ENCODE measurements around the gene MYL7.

Gene MYL7

DNA sequence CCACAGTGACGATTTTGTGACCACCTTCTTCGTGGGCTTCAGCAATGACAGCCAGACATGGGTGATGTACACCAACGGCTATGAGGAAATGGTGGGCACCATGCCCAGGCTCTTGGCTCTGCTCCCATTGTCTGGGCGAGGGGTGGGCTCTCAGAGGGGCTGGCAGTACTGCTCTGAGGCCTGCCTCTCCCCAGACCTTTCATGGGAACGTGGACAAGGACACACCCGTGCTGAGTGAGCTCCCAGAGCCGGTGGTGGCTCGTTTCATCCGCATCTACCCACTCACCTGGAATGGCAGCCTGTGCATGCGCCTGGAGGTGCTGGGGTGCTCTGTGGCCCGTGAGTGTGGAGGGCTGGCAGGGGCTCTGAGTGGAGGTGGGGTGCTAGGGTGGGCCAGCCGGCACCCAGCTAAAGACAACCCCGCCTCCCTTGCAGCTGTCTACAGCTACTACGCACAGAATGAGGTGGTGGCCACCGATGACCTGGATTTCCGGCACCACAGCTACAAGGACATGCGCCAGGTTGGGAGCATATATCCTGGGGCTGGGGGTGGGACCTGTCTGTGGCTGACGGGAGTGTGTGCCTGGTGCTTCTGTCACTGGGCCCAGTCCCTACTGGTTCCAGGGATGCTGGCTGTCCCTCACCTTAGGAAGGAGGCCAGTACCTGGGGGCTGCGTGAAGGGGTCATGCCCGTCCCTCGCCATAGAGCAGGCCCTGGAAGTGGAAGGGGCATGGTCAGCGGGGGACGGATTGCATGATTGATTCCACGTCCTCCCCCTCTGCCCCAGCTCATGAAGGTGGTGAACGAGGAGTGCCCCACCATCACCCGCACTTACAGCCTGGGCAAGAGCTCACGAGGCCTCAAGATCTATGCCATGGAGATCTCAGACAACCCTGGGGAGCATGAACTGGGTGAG is 30.2 kb downstream of the MYL7 start:
- no peak for DNase-seq

- no peak for DNase-seq
Measured at GRCh38 chr7:44109991-44110390, 31.1 kb downstream of the MYL7 start.

GRCh38 chr7:44108768-44109750 is 32.1 kb downstream of the MYL7 start:
- DNase-seq: no peak

DNA sequence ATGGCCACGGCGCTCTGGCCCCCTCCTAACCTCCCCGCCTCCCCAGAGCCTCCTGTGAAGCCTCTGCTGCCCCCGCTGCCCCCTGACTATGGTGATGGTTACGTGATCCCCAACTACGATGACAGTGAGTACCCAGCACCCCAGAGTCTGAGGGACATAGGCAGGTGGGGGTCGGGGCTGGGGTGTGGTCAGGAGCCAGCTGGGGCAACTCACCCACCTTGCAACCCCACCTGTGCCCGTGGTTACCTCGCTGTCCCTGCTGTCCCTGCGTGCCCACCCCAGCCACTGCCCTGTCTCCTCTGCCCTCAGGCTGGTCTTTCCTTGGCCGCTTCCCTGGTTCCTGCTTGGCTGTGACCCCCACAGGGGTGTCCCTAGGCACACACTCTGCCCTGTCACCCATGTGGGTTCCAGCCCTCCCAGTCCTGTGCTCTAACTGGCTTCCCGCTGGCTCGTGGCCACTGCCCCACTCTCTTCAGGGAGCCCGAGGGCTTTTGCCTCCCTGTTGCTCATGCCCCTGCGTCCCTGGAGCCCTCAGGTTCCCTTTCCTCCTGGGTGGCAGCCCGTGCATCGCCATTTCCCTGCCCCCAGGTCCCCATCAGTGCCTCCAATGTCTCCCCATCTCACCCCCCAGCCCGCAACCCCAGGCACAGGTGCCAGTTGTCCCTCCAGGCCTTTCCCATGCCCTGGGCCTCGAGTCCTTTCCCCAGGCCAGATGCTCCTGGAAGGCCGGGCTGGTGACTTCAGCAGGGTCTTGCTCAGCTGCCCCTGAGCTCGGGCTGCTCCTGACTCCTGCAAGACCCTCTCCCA is 33.0 kb downstream of the MYL7 start:
- no peak for DNase-seq

DNA sequence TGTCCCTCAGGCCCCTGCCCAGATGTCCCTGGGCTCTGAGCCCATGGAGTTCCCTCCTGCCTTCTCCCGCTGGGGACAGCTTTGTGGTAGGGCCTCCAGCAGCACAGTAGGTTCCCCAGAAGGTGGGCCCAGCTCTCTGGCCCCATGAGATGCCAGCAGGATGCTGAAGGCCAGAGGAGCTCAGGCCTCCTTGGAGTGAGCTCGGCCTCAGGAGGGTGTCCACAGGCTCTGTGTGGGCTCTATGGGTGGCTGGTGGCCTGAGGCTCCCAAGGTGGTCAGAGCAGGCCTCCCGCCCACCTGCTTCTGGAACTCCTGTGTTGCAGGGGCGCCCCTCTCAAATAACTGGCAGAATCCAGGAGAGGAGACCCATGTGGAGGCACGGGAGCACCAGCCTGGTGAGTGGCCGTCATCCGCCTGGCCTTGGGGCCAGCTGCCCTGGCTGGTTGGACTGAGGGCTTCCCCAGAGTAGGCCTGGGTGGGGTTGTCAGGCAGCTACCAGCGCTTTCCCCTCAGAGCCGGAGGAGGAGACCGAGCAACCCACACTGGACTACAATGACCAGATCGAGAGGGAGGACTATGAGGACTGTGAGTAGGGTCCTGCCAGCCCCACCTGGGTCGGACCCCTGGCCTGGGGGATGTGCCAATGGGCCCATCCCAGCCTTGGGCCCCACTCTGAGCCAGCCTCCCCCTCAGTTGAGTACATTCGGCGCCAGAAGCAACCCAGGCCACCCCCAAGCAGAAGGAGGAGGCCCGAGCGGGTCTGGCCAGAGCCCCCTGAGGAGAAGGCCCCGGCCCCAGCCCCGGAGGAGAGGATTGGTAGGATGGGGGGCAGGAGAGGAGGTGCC is 33.8 kb downstream of the MYL7 start:
- DNase-seq: no peak

- DNase-seq: no peak
Measured at GRCh38 chr7:44106311-44107065, 34.6 kb downstream of the MYL7 start.

- no peak for DNase-seq
Measured at GRCh38 chr7:44105832-44106231, 35.3 kb downstream of the MYL7 start.

GRCh38 chr7:44104860-44105771 is 36.0 kb downstream of the MYL7 start:
- DNase-seq: no peak

- peak; percentile 39 for DNase-seq
Measured at GRCh38 chr7:44103923-44104859, 36.9 kb downstream of the MYL7 start, which contains the start of gene AEBP1. Gene AEBP1 (plus strand): TSS chr7:44104345. CDS start chr7:44104666, 321 bp downstream.

DNA sequence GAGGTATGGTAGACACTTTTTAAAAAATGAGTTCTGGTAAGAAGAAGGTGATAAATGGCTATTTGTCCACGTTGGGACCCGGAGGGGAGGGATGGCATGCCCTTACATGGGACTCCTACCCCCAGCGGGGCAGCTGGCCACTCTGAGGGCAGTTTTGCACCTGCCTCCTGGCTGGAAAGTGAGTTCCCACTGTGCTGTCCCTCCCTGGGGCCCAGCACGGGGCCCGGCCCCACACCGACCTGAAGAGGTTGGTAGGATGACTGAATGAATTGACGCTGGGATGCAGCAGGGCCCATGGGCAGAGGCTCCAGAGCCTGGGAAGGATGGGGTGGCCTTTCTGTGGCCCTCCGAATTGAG is 37.6 kb downstream of the MYL7 start:
- DNase-seq: no peak

- no peak for DNase-seq
Measured at GRCh38 chr7:44102846-44103565, 38.1 kb downstream of the MYL7 start.

DNA sequence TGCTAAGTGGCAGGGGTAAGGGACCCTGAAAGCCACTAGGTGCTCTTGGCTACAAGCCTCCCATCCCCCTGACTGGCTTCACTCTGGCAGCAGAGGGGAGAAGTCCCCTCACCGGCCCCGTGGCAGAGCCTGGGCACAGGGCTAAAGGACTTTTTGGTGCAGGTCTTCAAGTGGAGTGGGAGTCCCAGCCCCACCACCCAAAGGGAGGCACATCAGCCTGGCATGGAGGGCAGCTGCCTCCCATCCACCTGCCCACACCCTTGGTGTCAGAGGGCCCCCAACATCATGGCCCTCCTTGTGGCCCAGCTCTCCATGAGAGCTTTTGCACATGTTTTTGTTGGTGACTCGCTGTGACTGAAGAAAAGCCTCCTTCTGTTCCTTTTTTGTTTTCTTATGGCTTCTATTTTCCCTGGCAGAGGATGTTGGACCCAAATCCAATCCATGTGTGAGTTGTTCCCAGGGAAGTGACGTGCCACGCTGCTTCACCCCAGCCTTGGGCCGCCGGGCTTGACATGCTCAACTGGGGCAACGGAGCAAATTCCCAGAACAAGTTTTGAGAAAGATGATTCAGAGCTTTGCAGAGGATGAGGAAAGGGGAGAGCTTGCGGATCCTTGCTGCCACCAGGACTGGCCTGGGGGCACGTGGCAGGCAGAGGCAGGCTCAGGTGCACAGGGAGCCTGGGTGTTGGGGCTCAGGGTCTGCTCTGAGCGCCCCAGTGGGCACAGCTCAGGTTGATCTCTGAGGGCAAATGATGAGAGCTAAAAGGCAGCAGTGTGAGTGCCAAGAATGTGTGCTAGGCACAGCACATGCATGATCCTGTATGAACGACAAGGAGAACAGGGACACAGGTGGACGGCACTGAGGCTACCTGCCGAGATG is 38.9 kb downstream of the MYL7 start:
- no peak for DNase-seq

- no peak for DNase-seq
Measured at GRCh38 chr7:44101303-44101965, 39.7 kb downstream of the MYL7 start.

DNA sequence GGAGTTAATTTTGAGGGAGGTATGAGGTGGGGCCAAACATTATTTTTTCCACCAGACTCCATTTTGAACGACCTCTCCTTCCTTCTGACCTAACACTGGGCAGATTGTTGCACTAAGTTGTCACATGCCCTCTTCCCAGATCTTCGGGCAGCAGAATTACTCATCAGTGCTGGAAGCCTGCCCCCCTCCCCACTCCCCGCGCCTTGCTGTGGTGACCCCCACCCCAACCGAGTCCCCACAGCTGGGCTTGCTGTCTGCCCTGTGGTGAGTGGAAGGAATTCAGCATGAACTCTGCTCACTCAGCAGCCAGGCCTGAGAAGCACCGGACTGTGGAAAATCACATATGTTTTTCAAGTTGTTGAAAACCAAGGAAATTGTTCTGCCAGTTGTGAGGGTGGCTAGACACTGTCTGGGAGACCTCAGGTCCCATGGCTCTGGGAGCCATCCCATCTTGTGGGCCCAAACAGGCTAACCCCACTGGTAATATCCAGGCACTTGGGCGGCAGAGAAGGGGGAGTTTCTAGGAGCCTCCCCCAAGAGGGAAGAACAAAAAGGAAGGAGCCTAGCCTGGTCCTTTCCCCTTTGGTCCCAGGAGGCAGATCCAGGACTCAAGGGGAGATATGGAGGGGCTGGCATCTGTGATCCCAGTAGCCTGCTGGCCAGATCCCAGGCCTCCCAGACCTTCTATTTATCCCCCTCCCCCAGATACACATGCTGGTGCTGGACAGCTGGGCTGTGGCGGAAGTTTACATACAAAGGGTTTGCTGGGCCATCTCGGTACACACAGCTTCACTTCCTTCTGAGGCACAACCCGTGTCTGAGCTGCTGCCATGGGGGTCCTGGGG is 40.5 kb downstream of the MYL7 start:
- no peak for DNase-seq

- no peak for DNase-seq
Measured at GRCh38 chr7:44099669-44100068, 41.5 kb downstream of the MYL7 start.
